NCI-H146 treated with DMSO at 0.1 percent for 48 hours (cell line): Measurements from ENCODE around the gene SP5.
"Not testable (repeated sequence)": the region's sequence is repeated elsewhere in the genome, so short reads cannot be mapped to it uniquely, and the experiment has no call there.

Source experiments
- DNase-seq: peaks from one replicate; lab custom pipeline; 2025; ENCODE audit not compliant: unreplicated experiment; lab: John Stamatoyannopoulos, UW

Gene SP5

GRCh38 chr2:170711196-170711773 is 3.9 kb upstream of the SP5 start:
- no peak for DNase-seq

DNA sequence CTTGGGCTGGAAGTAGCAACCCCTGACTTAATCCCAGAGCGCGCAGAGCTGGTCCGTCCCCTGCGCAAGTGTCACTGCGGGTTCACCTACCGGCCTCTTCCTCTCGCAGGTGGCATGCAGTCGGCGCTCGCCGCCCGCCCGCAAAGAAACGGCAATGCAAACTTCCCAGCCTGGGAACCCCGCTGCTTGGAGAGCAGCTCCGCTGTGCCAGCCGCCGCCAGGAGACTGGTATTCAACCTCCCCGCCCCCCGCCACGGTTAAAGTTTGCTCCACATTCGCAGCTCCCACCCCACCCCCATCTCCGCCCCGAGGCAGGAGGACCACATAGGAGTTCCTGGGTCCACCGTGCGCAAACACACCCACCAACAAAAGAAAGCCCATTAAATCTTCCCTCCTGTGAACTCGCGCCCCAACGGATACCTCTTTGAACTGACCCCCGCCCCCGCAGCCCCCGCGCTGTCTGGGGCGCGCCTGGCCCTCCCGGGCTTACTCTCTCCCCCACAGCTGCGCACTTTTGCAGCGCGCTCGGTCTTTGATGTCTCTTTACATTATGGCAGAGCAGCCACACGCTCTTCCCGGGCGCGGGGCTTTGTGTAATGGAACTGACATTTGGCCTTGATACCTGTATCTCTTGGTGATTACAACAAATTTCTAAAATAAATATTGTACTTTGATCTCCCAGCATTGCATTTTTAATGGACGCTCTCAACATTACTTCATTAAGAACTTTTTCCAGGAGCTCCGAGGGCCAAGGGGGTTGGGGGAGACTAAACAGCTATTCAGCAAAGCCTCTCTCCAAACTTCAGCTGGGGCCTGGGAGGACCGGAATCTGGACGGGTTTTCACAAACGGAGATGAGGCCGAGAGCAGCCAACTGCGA is 3.1 kb upstream of the SP5 start:
- DNase-seq: no peak

DNA sequence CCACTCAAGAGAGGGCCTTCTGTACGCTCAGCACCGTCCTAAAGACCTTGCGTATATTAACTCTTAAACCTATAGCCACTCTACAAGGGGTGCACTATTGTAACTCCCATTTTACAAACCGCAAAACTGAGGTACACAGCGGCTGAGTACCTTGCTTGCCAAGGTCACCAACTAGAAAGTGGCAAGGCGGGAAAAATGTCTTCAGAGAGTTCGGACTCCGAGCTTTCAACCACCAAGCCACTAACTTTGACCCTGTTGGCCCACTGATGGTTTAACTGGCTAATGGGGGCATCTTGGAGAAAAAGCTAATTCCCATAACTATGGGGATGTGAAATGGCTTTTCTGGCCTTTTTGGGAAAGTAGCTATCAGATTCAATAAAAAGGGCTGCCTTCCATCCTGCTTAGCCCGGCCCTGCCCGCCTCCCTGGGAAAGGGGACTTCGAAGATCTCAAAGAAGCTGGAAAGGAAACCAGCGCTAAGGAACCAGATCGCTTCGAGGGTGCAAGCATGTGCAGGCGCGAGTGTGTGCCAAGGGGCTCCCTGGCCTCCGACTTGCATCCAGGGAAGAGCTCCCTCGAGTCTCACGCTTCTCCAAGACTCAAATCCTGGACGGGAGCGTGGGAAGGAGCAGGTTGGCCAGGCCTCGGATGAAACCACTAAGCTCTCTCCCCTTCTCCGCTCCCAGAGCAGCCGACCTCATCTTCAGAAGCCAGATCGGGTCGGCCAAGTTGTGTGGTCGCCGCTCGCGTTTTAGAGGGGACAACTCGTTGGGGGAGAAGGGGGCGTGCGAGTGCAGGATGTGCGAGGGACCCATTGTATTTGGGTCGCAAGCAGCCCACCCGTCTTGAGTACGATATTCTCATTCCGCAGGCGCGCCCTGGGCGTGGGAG is 2.2 kb upstream of the SP5 start:
- no peak for DNase-seq

DNA sequence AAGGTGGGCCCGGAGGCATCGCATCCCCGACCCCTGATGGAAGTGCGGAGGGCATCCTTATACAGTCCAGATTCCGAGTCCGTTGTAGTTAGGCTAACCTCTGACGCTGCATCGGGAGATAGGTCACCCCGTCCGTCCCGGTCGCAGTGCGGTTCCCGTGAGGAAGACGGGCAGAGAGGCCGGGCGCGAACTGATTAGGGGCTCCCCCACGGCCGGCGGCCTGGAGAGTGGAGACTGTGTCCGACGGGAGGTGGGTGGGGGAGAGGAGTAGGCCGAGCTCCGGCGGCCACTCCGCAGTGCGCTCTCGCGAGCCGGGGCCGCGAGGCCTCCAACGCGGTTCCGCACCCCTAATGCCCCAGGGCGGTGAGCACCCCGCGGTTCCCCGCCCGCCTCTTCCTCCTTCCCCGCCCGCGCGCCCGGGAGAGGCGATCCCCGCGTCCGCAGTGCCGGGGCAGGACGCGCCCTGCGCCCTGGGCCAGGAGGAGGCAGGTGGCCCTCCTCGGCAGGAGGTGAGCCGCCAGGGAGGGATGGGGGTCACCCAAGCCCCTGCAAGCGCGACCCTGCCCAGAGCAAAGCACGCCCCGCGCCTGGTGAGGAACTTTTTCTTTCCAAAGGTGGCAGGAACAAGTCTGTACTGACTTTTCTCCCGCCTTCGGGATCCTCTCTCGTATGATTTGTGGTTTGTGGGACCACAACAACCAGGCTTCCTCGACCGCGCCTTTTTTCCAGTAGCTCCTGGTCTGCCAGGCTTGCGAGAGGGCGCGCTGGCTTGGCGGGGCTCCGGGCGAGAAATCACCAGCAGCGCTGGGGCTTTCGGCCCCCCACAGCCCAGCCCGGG is 1.4 kb upstream of the SP5 start:
- no peak for DNase-seq

DNA sequence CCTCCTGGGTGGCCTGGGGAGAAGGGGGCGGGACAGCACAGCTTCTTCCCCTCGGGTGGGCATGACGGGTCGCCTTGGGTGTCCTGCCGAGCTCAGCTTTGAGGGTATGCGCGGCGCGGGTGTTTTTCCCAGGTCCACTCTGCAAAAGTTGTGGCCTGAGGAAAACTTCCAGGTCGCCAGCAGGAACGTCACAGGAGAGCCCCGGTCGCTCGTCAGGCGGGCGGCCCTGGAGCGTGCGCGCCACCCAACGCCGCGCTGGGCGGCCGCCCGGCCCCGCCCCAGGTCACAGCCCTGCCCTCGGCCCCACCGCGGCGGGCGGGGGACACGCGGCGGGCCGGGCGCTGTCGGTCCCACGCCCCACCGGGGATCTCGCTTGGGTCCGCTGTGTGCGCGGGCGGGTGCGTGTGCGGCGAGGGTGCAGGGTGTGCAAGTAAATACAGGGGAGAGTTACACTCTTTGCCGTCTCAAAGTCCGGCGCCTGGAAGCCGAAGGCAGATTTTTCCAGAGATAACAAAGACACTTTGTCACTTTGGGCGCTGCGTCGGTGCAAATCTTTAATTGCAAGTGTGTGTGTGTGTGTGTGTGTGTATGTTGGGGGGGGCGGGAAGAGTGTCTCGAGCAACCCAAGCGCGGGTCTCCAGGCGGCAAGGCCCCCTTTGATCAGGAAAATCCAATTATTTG is 616 bp upstream of the SP5 start:
- no peak for DNase-seq

GRCh38 chr2:170715932-170716777 is 1.0 kb downstream of the SP5 start:
- no peak for DNase-seq

GRCh38 chr2:170716851-170717598 is 1.9 kb downstream of the SP5 start:
- no peak for DNase-seq

GRCh38 chr2:170717599-170717963 is 2.4 kb downstream of the SP5 start:
- no peak for DNase-seq

DNA sequence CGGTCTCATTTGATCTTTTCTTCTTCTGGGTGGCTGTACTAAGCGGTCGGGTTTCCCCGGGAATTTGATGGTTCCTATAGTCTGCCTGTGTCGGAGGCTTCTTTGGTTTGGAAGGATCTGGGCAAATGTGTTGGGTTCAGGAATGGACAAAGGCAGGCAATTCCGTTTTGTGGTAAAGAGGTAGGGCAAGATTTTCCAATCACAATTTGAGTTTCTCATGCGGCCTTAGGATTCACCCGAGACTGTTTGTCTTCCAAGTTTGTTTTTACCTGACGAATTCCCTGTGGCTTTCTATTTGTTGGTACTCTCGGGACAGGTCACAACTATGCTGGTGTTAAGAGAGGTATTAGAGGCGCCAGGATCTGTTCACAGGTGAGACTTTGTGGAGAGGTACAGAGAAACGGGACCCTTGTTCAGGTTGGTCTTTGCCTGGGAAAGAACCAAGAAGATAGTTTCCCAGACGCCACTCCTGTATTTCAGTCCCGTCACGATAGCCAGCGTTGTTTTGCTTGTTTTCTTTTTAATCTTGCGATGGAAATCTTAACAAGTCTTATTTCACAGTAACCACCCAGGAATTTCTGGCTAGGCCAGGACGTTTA is 3.0 kb downstream of the SP5 start:
- DNase-seq: no peak

DNA sequence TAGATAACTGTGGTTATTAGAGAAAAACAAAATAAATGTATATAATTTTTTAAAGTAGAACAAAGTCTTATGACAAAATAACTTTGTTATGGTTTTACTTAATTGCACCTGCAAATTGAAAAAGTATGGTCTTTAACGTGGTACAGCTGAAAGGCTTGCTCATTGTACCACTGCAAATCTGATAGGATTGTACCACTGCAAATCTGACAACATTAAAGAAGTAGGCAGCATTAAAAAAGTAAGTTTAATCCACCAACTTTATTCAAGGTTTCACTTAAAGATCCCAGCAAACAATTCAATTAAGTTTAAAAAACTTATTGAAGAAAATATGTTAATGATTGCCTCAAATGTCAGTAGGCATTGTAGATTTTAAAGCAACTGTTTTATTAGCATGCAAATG is 4.7 kb downstream of the SP5 start:
- DNase-seq: no peak

- no peak for DNase-seq
Measured at GRCh38 chr2:170721678-170722077, 6.5 kb downstream of the SP5 start.

GRCh38 chr2:170722301-170722700 is 7.2 kb downstream of the SP5 start:
- no peak for DNase-seq

DNA sequence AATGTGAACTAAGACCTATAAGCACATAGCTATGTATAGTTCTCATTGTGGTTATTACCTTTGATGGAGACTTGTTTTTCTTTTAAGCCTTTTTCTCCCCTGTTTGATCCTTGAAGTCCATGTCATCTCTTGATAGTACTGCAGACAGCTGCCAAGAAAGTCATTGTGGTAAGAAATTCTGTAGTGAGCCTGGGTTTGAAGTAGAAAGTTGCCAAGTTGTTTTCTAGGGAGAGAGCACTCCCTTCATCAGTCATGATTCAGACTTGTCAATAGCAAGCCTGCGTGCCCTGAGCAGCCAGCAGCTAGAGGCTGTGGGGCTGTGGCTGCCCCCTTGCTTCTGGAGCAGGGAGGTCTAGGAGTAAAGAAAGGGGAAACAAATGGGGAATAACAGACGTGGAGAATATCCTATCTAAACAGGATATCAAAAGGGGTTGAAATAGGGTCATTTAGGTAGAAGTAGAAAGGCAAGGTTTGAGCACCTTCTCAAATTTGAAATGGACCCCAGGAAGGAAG is 8.4 kb downstream of the SP5 start:
- DNase-seq: no peak

DNA sequence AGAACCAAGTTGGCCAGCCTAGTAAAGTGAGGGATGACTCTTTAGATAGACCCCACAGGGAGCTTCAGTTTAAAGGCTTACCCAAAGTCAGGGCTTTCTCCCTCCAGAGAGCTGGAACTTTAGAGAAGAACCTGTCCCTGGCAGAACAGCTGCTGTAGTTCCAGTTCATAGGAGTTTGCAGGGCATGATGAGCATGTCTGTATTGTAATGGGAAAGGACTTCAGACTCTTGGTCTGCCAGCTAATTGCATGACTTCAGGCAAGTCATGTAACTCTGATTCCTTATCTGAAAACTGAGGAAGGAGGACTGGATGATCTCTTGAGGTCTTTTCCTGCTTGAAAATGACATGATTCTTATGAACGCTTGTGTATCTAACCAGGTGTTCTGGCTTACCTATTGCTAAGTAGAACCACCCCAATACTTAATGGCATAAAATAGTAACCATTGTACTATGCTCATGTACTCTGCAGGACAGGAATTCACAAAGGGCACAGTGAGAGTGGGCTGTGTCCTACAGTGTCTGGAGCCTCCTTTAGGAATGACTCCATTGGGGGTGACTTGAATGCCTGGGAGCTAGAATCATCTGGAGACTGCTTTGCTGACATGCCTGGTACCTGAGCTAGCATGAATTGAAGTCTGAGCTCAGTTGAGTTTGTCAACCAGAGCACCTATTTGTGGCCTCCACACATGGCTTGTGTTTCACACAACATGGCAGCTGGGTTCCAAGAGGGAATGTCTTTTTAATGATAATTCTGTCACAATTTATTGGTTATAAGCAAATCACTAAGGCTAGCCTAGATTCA is 18.9 kb downstream of the SP5 start:
- no peak for DNase-seq

- DNase-seq: not testable (repeated sequence)
Measured at GRCh38 chr2:170734601-170735000, 19.5 kb downstream of the SP5 start.

DNA sequence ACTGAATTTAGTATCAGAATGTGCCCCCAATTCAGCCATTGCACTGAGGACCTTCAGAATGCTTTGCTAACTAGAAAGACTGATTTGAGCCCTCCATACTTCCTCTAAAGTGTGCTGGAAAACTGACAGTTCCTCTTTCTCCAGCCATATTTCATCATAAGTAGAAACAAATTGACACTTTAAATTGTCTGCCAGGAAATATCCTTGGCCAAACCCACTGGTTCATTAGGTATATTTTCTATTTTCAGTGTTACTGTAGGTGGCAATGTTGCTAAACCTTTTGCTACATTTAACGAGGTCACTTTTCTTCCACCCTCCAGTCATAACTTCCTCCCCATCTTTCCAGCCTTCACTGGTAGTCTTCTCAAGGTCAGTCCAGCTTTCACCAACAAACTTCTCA is 21.5 kb downstream of the SP5 start:
- DNase-seq: no peak

GRCh38 chr2:170737406-170737805 is 22.3 kb downstream of the SP5 start:
- DNase-seq: no peak
